HG03196 (cell line): ENCODE results near the gene TPRG1L.

Source experiments
- ATAC-seq: cut with Tn5 transposase; IDR thresholded peaks from one replicate; pipeline ENCODE4 v1.9.1; 2021; ENCODE audit not compliant: unreplicated experiment

TPRG1L gene

GRCh38 chr1:3660704-3661103 is 35.9 kb downstream of the TPRG1L start:
- ATAC-seq: no peak

- ATAC-seq: no peak
Measured at GRCh38 chr1:3661631-3662030, 36.8 kb downstream of the TPRG1L start.

- ATAC-seq: no peak
Measured at GRCh38 chr1:3662080-3662671, 37.4 kb downstream of the TPRG1L start.

- no peak for ATAC-seq
Measured at GRCh38 chr1:3663999-3664699, 39.3 kb downstream of the TPRG1L start.

GRCh38 chr1:3664700-3665375 is 40.0 kb downstream of the TPRG1L start:
- no peak for ATAC-seq

GRCh38 chr1:3668148-3668547 is 43.3 kb downstream of the TPRG1L start:
- ATAC-seq: no peak

GRCh38 chr1:3668585-3669300 is 43.9 kb downstream of the TPRG1L start:
- no peak for ATAC-seq

DNA sequence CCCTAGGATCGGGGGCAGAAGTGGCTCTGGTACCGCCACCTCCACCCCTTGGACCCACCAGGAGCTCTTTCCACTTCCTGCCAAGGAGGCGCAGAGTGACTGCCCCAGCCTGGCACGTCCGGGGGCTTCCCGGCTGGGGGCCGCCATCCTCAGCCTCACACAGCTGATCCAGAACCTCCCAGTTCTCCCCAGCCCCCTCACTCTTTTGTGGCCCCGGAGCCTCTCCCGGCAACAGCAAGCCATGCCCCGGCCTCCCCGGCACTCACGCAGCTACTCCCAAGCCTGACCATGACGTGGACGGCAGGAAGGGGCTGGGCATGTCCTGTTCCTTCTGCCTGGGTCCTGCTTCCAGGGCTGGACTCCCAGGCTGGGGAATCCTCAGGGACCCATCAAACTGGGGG is 44.6 kb downstream of the TPRG1L start:
- no peak for ATAC-seq

- no peak for ATAC-seq
Measured at GRCh38 chr1:3669971-3670431, 45.2 kb downstream of the TPRG1L start.

DNA sequence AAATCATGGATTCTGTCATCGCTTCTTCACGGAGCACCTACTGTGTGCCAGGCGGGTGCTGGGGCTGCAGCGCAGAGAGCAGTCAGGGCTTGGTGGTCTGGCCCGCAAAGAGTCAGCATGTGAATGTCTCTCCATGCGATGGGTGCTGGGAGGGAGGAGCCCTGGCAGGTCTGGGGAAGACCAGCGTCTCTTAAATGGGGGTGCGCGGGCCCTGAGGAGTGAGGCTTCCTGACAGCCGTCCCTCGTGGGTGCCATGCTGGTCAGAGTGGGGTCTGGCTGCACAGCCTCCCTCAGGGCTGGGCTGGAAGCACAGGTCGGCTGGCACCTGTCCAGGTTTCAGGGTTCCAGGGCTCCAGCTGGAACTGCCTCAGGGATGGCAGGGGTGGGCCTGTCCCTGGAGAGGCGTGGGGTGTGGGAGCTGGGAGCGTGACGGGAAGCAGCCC is 46.0 kb downstream of the TPRG1L start:
- no peak for ATAC-seq

- no peak for ATAC-seq
Measured at GRCh38 chr1:3671371-3672180, 46.8 kb downstream of the TPRG1L start.

DNA sequence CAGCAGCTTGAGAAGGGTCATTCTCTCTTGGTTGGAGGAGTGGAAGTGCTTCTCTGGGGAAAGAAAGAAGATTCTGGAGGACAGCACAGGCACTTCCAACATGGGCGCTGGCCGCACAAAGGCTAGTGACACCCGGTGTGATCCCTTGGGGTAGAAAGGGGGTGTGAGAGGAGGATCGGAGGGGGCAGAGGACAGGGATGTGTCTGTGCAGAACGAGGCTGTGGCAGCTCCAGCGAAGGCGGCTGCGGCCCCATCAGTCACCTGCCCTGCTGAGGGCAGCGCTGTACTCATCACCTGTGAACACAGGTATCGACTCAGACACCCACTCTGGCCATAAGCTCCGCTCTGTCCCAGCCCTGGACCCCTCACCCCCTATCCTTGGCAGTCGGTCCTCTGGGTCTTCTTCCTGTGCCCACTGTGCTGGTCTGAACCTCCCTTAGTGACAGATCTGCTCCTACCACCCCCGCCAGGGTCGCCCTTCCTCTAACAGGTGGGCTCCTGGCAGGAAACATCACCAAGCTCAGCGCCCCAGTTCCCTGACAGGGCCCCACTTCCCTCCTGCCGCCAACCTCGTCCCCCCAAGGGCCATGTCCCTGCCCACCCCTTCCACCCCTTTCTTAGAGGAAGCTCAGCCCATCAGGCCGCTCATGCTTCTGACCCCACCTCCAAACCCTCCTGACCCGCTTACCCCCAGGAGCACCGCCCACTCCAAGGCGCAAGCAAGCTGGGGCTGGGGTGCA is 47.6 kb downstream of the TPRG1L start:
- ATAC-seq: no peak

DNA sequence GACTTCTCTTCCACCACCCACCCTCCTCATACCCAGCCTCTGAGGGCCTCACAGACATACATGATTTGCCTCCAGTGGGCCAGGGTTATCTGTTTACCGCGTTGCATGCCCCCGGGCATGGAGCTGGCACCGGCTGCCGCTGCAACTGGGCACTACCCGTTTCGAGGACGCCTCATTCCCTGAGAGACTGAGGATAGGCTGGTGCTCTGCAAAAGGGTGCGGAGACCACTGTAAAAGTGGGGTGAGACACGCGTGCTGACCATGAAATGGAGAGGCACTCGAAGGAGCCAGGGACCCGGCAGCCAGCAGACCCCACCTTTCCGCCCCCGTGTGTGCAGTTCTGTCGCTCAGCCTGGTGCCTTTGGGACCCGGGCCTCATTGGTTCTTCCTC is 48.2 kb downstream of the TPRG1L start:
- no peak for ATAC-seq

- ATAC-seq: no peak
Measured at GRCh38 chr1:3673381-3674099, 48.7 kb downstream of the TPRG1L start.

GRCh38 chr1:3674100-3675094 is 49.6 kb downstream of the TPRG1L start:
- ATAC-seq: no peak

DNA sequence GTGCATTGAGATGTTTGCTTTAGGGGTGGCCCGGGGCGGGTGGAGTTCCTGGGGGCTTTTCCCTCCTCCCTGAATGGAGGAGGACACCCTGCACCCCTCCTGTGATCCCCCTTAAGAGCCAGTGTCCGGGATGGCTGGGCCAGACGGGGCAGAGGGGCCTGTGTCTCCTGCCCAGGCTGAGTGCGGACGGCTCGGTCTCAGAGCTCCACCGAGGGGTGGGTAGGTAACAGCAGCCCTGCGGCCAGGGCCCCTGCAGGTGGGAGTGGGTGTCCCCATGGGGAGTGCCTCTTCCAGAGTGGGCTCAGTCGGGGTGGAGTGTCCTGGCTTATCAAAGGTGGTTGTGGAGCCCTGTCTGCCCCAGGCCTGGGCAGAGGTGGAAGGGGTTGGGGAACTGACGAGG is 50.6 kb downstream of the TPRG1L start:
- ATAC-seq: no peak

DNA sequence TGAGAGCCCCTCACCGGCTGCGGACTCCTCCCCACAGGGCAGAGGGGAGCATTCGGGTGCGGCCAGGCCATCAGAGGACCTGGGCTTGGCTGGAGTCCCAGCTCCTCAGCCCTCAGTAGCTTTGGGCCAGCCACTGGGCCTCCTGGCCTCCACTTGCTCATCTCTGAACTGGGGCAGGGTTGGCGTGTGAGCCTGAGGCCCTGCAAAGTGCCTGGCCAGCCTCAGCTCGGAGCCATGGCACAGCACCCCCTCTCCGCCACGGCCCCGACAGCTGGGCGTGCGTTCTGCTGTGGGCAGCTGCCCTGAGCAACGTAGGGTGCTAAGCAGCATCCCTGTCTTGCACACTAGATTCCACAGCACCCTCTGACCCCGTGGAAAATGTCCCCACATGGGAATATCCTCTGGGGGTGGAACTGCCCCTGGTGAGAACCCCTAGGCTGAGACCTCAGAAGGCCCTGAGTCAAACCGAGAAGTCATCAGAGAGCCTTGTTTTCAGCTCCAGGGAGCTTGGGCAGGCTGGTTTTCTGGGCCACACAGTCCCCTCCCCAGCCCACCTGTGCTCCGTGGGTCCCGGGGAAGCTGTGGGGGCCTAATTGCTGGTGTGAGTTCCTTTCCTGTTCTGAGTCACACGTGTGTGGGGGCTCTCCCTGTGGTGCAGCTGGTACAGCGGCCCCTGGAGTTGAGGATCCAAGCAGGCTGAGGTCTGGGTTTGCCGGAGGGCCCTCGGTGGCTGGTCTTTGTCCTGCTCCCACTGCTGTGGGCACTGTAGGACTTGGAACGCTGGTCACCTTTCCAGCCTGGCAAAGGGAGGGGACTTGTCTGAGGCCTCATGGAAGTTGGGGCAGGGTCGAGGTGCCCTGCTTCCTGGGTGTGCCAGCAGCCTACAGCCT is 52.0 kb downstream of the TPRG1L start:
- ATAC-seq: peak; percentile 58
